GM19467 (cell line): ENCODE data around the gene RNF207.

Experiments used
- ATAC-seq: cut with Tn5 transposase; IDR thresholded peaks from one replicate; pipeline ENCODE4 v1.9.1; 2021; ENCODE audit warnings: mild to moderate bottlenecking, moderate library complexity; ENCODE audit not compliant: unreplicated experiment

RNF207 gene

GRCh38 chr1:6172549-6172948 is 33.4 kb upstream of the RNF207 start:
- no peak for ATAC-seq

GRCh38 chr1:6174621-6175410 is 31.1 kb upstream of the RNF207 start:
- ATAC-seq = no peak

GRCh38 chr1:6175411-6175828 is 30.5 kb upstream of the RNF207 start:
- no peak for ATAC-seq

GRCh38 chr1:6176779-6177178 is 29.1 kb upstream of the RNF207 start:
- no peak for ATAC-seq

GRCh38 chr1:6177681-6178380 is 28.1 kb upstream of the RNF207 start:
- ATAC-seq = no peak

- ATAC-seq = no peak
Measured at GRCh38 chr1:6178751-6179563, 27.0 kb upstream of the RNF207 start.

- no peak for ATAC-seq
Measured at GRCh38 chr1:6179564-6180175, 26.2 kb upstream of the RNF207 start.

GRCh38 chr1:6180268-6180706 is 25.6 kb upstream of the RNF207 start, which contains the start of gene CHD5:
CHD5 (minus strand) TSS chr1:6180321; CDS start chr1:6180023, 298 bp downstream.
- no peak for ATAC-seq

GRCh38 chr1:6180707-6181311 is 25.1 kb upstream of the RNF207 start:
- ATAC-seq = no peak

- ATAC-seq = no peak
Measured at GRCh38 chr1:6181347-6181770, 24.6 kb upstream of the RNF207 start.

- no peak for ATAC-seq
Measured at GRCh38 chr1:6183520-6183989, 22.4 kb upstream of the RNF207 start.

GRCh38 chr1:6184083-6184783 is 21.7 kb upstream of the RNF207 start:
- ATAC-seq = no peak

GRCh38 chr1:6185151-6185550 is 20.8 kb upstream of the RNF207 start:
- no peak for ATAC-seq

GRCh38 chr1:6185635-6186382 is 20.1 kb upstream of the RNF207 start:
- ATAC-seq = no peak

- no peak for ATAC-seq
Measured at GRCh38 chr1:6188466-6188865, 17.5 kb upstream of the RNF207 start.

GRCh38 chr1:6191968-6192367 is 14.0 kb upstream of the RNF207 start:
- no peak for ATAC-seq

- ATAC-seq = no peak
Measured at GRCh38 chr1:6197746-6198427, 8.0 kb upstream of the RNF207 start.

GRCh38 chr1:6198646-6199297 is 7.1 kb upstream of the RNF207 start:
- peak; percentile 19 for ATAC-seq
